GM21526 (cell line): ENCODE measurements around the gene RASL12.
"Not testable (repeated sequence)": the region's sequence is repeated elsewhere in the genome, so short reads cannot be mapped to it uniquely, and the experiment has no call there.

ENCODE experiments used
- ATAC-seq: cut with Tn5 transposase; IDR thresholded peaks from one replicate; pipeline ENCODE4 v1.9.1; 2021; ENCODE audit warnings: moderate library complexity; ENCODE audit not compliant: unreplicated experiment, low FRiP score

Gene RASL12

DNA sequence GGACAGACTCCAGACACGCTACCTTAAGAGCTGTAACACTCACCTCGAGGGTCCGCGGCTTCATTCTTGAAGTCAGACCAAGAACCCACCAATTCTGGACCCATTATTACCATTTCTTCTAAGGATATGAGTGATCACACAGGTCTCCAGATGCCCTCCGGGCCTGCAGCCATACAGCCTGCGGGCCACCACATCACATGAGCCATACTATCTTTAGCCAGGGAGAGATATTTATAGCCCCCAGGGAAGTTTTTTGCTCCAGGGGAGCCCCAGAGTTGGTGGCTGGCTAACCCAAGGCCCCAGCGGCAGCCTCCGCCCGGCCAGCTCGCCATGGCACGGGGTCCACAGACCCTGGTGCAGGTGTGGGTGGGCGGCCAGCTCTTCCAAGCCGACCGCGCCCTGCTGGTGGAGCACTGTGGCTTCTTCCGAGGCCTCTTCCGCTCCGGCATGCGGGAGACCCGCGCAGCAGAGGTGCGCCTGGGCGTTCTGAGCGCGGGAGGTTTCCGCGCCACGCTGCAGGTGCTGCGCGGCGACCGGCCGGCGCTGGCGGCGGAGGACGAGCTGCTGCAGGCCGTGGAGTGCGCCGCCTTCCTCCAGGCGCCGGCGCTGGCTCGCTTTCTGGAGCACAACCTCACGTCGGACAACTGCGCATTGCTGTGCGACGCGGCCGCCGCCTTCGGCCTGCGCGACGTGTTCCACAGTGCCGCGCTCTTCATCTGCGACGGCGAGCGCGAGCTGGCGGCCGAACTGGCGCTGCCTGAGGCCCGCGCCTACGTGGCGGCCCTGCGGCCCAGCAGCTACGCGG lies 8.9 kb upstream of the RASL12 start, which contains the start of gene KBTBD13:
TSS of gene KBTBD13 (plus strand) at position 261 of the 805 bp plus-strand sequence. CDS start at position 331, 70 bp downstream.
- no peak for ATAC-seq

DNA sequence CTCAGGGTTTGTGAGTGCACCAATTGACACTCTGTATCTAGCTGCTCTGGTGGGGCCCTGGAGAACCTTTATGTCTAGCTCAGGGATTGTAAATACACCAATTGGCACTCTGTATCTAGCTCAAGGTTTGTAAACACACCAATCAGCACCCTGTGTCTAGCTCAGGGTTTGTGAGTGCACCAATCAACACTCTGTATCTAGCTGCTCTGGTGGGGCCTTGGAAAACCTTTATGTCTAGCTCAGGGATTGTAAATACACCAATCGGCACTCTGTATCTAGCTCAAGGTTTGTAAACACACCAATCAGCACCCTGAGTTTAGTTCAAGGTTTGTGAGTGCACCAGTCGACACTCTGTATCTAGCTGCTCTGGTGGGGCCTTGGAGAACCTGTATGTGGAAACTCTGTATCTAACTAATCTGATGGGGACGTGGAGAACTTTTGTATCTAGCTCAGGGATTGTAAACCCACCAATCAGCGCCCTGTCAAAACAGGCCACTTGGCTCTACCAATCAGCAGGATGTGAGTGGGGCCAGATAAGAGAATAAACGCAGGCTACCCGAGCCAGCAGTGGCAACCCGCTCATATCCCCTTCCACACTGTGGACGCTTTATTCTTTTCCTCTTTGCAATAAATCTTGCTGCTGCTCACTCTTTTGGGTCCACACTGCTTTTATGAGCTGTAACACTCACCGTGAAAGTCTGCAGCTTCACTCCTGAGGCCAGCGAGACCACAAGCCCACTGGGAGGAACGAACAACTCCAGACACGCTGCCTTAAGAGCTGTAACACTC lies 8.0 kb upstream of the RASL12 start:
- ATAC-seq = not testable (repeated sequence)

DNA sequence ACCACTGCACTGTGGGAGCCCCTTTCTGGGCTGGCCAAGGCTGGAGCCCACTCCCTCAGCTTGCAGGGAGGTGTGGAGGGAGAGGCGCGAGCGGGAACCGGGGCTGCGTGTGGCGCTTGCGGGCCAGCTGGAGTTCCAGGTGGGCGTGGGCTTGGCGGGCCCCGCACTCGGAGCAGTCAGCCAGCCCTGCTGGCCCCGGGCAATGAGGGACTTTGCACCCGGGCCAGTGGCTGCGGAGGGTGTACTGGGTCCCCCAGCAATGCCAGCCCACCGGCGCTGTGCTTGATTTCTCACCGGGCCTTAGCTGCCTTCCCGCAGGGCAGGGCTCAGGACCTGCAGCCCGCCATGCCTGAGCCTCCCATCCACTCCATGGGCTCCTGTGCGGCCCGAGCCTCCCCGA lies 7.2 kb upstream of the RASL12 start:
- not testable (repeated sequence) for ATAC-seq

DNA sequence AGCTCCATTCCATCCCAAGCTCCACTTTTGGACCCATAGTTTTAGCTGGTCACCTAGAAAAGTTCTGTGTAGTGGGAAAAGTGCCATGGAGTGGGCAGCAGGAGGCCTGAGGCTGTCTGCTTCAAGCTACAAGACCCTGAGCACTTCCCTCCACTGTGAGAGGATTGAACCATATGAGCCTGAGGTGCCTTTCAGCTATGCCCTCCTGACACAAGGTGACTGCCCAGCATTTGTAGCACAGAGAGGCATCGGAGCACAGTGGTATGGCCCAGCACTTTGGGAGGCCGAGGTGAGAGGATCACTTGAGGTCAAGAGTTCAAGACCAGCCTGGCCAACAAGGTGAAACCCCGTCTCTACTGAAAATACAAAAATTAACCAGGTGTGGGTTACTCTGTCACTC lies 4.8 kb upstream of the RASL12 start:
- no peak for ATAC-seq

DNA sequence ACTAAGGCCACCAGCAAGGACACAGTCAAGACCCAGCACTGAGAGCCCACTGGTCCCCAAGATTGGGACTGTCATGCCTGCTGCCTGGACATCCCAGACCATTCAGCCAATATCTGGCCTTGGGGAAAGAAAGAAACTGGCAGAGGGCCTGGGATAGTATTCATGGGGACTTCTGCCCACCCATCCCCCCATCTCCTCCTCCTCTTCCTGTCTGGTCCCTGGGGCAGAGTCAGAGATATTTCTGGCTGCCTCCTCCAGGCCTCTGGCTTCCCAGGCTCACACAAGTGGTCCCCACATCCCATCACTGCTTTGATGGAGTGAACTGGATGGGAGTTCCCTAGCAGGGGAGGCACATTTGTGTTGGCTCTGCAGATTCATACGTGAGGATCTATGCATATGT lies 4.2 kb upstream of the RASL12 start:
- ATAC-seq = no peak

DNA sequence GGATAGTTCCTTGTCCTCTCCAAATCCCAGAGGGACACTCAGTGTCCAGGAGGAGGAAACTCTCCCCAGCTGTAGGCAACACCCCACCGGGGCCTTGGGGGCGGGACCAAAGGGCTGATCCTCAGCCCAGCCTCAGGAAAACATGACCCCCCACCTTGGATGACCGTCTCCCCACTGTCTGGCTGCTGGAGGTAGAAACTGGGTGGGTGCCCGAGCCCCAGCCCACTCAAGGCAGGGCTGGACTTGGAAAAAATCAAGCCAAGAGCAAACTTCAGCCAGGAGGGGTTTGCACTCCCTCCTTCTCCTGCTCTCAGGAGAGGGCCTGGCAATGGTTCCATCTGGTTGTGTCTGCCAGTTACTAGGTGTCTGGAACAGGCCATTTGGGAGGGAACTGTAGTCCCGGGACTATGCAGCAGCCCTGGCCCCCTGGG lies 3.6 kb upstream of the RASL12 start:
- ATAC-seq = no peak

DNA sequence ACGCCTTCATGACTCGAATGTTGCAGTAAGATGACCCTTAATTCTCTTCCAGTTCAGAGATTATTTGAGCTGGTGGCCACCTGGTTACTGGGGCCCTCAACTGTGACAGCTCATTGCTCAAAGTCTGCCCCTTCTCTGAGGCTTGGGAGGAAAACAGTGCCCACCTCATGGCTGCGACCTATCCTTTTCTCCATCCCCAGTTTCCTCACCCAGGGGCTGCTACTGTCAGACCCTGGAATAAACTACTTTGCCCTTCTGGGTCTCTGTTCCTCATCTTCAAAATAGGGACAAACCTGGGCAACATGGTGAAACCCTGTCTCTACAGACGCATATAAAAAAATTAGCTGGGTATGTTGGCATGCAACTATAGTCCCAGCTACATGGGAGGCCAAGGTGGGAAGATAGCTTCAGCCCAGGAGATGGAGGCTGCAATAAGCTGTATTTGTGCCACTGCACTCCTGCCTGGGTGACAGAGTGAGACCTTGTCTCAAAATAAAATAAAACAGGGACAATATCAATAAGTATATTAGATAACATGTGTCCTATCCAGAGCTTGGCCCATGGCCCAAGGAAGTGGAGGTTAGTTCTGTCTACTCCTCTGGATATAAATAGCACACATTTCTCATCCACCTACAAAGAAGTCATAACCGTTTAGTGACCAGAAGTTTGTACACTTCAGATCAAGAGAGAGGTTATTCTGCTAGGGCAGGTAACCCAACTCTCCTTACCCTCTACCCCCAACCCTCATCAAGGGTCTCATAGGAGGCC lies 2.2 kb upstream of the RASL12 start:
- ATAC-seq = no peak

DNA sequence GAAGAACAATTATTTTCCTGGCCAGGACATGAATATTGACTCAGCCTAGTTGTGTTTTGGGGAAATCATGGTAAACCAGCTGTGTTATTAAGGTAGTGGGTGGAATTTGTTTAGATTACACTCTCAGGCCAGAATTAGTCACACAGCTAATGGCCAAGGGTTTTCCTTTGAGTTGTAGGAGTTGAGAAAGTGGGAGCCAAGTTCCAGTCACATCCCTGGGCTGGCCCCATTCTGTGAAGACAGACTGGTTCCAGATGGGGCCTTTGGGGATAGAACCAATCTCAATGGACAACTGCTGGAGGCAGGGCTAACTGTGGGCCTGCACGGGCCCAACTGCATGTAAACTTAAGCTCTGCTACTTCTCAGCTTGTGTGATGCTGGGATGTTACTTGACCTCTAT lies 1.4 kb upstream of the RASL12 start:
- ATAC-seq = no peak

DNA sequence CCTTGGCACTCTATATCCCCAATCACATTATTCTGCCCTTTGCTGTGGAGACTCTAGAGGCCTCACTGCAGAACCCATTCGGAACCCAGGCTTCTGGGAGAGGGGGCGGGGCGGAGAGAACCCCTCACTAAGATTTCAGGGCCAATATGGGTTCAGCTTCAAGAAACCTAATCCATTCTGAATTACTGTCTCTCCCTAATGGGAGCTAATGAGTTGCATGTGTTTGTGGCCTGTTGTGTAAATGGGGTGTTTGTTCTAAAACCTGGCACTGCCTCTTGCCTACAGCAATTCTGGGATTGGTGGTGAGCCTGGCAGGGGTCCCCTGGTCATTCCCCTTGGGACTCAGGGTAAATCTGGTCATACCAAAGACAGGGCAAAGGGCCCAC lies 605 bp upstream of the RASL12 start:
- no peak for ATAC-seq

DNA sequence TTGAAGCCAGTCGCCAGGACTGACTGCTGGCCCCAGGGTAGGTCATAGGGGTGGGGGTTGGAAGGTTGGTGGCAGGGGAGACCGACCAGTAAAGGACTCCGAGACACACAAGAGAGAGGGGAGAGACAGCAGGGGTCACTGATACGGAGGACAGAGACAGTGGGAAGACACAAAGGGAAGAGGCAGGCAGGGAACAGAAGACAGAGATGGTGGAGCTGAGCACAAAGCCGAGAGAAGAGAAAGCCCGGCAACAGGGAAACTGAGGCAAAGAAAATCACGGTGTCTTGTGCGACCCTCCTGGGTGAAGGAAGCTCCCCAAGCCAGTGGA lies 510 bp downstream of the RASL12 start:
- no peak for ATAC-seq

DNA sequence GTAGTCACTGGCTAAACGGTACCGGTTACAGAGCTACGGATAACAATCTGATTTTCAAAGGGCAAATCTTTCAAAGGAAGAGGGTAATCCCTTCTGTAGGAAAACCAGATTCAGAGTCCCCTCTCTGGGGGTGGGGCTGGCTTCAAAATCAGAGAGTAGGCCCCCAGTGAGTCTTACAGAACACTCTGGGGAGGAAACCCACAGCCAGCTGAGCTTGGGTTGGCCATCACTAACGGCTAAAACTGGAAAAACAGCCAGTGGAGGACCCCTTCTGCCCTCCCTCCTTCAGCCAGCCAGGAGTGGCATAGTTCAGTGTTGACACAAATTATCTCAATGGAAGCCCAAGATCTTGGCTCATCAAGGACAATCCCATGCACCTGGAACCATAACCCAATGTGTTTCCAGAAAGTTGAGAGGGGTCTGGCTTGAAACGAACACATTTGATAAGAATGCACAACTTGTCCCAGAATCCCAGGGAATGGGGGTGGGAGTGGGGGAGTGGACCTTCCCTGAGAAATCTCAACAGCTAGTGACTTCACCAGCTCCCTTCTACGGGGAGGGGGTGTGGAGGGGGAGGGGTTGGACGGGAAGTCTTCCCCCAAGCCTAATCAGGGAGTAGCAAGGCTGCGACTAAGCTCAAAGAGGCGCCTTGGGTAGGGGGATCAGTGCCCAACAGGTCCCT lies 1.0 kb downstream of the RASL12 start:
- ATAC-seq = no peak

DNA sequence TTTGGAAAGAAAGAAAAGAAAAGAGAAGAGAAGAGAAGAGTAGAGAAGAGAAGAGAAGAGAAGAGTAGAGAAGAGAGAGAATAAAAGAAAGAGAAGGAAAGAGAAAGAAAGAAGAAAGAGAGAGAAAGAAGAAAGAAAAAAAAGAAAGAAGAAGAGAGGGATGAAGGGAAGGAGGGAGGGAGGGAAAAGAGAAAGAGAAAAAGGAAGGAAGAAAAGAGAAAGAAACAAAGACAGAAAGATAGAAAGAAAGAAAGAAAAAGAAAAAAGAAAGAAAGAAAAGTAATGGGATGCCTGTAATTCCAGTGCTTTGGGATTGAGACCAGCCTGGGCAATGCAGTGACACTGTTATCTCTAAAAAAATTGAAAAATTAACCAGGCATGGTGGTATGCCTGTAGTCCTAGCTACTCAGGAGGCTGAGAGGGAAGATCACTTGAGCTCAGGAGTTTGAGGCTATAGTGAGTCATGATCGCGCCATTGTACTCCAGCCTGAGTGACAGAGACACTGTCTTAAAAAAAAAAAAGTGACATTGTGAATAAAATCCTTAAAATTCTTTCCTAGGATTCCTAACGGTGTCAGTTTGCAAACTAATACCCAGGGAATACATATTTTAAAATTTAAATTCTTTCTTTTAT lies 1.7 kb downstream of the RASL12 start:
- no peak for ATAC-seq

DNA sequence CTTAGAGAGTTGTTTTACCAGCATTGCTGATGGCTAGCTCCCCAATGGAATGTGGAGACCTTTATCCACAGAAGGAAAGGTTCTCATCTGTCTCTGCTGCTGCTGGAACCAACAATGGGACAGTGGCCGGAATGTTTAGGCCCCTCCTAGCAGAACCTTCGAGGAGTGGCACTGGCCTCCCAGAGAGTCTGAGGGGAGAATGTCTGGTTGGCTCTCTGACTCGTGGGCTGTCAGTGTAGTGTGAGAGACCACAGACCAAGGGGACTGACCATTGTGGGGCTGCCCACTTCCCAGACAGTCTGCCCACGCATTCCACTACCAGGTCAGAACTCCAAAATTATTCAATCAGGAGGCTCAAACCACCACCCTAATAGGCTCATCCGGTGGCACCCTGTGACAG lies 5.1 kb downstream of the RASL12 start:
- ATAC-seq = no peak

DNA sequence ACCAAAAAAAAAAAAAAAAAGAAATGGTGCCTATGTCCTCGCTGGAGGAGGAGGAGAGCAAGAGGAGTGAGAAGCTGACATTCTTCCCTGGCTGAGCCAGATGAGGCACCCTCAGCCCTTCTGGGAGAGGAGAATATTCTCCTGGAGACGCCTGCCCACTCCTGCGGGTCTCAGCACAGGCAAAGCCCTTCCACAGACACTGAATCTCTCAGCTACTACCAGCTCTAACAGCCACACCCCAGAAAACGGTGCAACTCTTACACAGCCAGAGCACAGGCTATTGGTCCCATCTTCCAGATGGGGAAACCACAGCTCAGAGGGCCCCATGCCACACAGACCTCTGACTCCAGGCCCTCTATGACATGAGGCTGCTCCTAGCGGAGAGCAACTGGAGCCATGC lies 5.7 kb downstream of the RASL12 start:
- no peak for ATAC-seq

DNA sequence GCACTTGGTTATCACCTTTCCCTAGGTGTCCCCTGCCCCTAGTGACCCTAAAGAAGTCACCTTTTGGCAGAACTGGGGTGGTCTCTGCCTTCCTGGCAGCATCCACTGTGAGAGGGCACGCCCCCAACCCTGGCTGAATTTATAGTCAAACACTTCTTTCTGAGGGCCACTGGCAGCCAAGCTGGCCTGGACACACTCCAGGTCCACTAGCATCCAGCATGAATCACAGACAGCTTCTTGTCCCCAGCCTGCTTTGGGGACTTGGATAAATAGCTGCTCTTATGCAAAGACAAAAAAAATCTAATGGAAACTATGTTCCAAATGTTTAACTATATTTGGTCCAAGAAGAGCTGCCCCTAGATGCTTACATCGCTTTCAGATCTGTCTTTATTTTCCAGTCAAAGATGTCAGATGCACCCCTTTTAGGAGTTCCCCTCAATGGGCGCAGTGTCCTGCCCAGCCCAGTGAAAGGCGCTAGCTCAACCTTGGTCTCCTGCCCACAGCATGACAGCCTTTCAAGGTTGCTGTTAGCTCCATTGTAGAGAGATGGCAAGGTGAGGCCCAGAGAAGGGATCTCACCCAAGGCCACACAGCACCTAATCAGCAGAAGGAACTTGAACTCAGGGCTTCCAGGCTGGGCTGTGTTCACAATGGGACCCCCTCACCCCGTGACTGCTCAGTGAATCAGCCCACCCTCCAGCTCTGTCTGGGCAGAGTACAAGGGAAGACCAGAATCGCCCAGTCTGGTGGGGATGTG lies 7.0 kb downstream of the RASL12 start:
- ATAC-seq = no peak

DNA sequence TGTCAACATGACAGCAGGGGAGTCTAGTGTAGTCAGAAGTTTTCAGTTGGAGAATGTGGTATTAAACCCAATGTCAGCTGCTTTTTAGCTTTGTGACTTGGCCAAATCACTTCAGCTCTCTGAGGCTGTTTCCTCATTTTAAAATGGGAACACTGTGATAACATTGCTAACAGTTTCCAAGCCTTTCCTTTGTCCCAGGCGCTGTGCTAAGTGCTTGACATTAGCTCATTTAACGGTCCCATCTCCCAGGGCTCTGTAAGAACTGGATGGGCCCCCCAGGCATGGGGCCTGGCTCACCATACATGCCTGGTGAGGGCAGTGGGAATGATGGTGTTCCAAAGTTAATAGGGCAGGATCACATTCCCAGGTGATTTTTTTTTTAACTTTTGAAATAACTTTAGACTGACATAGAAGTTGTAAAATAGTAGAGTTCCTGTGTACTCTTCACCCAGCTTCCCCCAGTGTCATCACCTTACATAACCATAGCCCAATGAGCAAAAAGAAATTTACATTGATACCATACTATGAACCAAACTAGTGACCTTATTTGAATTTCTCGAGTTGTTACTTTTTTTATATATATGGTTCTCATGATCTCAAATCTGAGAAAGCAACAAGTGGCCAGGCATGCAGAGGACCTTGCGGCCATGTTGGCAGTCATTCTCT lies 7.7 kb downstream of the RASL12 start:
- no peak for ATAC-seq

DNA sequence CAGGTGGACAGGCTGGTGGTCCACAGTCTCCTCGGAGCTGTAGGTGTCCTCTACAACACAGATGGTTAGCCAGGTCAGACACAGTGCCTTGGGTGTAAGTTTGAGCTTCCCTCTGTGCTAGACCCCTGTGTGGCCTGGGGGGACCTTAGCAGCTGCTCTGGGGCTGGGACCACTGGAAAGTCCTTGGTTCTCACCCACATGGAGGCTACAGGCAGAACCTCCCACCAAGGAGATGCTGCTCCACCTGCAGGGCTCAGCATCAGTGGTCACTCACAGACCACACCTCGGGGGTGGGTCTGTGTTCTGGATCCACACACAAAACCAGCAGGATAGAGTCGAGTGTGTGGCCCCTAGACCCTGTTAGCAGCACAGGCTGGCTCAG lies 8.4 kb downstream of the RASL12 start:
- ATAC-seq = no peak

DNA sequence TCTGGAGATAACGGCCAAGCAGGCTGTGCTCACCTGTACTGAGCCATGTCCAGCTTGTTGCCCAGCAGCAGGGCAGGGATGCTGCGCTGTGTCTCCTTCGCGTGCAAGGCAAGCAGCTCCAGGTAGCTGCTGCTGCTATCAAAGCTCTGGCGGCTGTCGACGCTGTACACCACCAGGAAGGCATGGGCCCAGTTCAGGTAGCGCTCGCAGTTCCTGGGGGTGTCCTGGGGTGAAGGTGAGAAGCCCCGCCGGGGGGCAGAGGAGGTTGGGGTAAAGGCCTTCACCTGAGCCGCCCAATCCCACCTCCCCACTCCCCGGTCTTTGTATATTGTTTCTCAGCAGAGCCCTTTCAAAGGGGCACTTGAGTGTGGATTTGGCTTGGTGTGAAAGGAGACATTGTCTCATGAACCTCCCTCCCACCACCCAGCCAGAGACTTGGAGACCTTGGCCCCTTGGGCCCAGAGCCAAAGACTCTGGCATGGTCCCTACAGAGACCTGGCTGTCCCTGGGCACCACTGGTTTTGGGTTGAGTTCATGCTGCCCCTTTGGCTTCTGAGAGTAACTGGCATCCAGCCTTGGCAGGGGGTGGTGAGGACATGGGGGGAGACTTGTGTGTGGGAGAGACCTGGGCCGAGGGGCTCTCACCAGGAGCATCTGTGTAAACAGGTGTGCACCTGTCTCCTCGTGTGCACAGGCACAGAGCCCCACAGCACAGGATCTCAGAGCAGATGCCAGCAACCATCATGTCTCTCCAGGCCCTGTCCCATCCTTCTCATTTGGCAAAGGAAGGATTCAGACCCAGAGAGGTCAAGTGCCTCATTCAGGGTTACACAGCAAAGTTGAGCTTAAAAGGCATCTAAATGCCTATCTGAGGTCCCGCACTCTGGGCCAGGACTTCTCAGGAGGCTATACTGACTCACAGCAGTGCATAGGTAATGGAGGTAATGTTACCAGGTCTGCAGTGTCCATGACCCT lies 9.1 kb downstream of the RASL12 start:
- no peak for ATAC-seq
